ENCODE results near the gene CYTL1.

CYTL1 gene

DNA sequence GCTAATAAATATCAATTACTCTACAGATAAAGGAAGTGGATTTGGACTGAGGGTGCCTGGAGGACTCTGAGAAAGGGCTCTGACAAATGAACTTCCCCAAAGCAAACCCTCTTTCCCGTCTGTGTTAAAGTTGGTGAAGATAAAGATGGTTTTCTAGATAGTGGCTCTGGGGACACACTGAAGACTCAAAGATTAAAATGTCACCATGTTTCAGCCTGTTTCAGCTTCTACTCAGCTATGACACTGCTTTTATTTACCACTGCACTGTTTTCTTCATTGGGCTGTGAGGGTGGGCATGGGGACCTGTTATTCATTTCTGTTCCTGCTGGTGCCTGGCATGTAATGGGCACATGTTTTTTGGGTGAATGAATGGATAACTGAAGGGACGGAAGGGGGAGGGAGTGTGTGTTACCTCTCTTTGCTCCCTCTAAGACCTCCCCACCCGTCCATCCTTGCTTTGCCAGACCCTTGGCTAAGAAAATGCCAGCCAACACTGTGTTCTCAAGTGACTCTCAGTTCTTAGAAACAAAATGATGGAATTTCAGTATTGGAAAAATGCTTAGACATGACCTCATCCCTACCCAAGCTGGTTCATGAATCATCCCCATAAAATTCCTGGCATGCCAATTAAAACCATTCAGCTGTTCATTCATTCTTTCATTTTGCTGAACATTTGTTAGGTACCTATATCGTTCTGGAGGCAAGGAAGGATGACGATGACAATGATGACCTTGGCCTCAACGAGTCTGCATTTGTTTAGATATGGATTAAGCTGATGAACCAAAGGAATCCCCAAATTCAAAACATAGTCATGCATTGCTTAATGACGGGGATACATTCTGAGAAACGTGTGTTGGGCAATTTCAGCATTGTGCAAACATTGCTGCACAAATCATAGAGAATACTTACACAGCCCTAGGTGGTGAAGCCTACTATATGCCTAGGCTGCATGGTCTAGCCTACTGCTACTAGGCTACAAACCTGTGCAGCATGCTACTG lies 18.6 kb upstream of the CYTL1 start:
- intact Hi-C loops (cut with DNase I), result no loop called here
- no peak for DNase-seq

DNA sequence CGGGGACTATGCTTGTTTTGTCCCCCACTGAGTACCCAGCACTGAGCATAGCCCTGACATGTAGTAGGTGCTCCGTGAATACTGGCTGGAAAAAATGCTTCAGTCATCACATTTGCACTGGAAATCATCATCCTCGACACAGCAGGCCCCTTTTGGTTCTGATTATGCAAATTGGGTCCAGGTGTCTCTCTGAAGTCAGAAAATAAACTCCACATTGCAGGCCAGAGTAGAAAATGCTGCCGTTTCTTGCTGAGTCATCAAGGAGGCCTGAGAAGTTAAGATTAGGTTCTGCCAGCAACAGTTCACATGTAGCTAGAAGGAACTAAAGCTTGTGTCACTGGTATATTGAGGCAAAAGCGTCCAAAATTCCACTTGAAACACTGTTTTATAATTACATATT lies 17.0 kb upstream of the CYTL1 start:
- no peak for DNase-seq
- intact Hi-C loops (cut with DNase I), result no loop called here

DNA sequence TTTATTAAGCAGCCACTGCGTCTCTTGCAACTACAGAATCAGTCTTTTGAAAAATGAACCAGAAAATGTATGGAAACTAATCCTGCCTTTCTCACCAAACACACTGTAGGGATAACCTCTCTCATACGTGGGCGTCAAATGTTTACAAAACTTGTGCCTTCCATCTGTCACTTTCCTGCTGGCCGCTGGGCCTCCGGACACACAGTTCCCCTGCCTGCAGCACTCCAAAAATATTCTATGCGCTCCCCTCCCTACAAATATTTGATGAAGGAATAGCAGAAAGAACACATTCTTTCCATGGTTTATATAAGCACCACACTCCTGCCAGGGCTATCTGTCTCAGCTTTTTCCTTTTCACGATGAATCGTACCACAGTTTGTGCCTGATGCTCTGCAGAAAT lies 14.9 kb upstream of the CYTL1 start:
- intact Hi-C loops (cut with DNase I), result no loop called here
- no peak for DNase-seq

DNA sequence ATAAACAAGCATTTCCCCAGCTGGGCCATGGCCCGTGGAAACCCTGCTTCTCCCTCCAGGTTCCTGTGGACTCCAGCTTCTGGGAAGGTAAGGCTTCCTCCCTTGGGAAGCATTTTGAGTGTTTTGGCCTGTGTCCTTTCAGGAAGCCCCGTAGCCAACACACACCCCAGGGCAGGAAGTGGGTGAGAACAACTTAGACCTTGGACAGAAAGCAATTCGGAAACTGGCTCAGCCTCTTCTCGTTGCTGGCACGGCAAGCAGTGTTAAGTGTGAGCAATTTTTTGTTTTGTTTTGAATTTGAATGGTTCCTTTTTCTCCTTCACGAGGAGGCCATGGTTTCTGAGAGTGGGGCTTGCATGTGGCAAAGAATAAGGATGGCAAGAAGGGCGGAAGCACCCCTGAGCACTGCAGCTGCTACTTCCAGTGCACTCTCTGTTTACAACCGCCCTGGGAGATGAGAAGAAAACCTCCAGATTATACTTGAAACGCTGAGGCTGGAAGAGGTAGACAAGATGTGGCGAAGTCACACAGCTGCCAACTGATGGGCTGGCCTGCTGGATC lies 14.1 kb upstream of the CYTL1 start:
- peak in 7 of 42 donors; percentile 9 to 51 (median 20) for DNase-seq
- intact Hi-C loops (cut with DNase I), result no loop called here

DNA sequence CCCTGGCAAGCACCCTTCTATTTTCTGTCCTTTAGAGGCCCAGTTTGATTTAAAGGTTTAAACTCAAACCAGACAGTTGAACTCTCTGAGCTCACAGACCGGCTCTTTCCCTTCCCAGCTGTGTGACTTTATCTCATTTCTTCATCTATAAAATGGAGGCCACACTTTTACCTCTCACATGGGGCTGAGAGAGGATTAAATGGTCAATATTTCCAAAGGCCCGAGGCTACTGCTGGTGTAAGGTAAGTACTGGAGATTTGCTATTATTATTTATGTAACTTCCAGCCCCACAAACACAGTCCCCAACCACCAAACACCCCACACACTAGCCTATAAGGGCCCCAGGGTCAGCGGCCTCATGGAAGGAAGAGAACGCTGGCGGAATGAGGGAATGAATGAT lies 13.6 kb upstream of the CYTL1 start:
- intact Hi-C loops (cut with DNase I), result no loop called here
- no peak for DNase-seq

DNA sequence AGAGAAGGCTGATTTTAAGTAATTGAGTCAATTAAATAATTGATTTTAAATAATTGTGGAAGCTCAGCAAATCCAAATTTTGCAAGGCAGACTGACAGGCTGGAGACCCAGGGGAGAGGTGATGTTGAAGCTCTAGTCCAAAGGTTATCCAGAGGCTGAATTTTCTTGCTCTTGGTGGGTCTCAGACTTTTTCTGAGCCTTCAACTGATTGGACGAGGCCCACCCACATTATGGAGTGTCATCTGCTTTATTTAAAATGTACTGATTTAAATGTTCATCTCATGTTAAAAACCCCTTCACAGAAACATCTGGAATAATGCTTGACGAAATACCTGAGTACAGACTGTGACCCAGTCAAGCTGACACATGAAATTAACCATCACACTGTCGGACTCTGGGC lies 11.7 kb upstream of the CYTL1 start:
- no peak for DNase-seq
- intact Hi-C loops (cut with DNase I), result no loop called here

DNA sequence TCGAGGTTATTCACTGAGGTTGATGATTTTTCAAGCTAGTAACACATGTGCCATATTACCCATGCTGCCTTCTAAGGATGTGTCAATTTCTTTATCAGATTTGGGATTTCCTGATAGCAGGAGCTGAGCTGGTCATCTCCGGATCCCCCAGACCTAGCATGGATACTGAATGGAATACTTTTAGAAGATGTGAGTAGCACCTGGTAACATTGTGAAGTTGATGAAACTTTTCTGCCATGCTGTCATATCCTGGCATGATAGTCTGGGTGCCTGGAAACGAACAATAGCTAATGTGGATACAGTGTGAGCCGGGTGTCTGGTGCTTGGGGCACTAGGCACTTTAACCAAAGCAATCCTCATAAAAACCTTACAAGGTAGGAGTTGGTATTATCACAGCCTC lies 11.0 kb upstream of the CYTL1 start:
- DNase-seq, result no peak
- intact Hi-C loops (cut with DNase I), result no loop called here

DNA sequence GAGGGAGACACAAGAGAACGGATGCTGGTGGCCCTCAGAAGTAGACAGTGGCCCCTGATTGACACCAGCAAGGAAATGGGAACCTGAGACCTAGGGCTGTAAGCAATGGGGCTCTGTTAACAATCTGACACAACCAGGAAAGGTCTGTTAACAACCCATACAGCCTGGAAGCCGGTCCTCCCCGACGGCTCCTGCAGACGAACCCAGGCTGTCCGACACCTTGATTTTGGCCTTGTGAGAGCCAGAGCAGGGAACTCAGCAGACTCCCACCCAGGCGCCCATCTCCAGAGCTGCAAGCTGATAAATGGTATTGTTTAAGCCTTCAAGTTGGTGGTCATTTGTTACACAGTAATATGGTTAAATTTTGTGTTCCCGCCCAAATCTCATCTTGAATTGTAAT lies 10.2 kb upstream of the CYTL1 start:
- DNase-seq, result no peak
- intact Hi-C loops (cut with DNase I), result no loop called here

DNA sequence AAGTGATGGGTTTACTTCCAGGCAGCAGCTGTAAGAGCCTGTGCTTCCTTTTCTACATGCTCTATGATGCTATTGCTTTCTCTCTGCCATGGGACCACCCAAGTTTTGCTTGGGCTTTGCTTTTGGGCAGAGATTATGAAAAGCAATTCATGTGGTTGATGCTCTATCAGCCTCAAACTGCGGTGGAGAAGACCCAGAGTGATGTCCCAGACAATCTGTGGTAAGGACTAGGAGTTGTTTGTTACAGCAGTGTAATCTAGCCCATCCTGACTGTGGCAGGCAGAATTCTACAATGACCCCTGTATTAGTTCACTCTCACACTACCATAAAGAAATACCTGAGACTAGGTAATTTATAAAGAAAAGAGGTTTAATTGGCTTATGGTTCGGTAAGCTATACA lies 9.2 kb upstream of the CYTL1 start:
- DNase-seq, result no peak
- intact Hi-C loops (cut with DNase I), result no loop called here

DNA sequence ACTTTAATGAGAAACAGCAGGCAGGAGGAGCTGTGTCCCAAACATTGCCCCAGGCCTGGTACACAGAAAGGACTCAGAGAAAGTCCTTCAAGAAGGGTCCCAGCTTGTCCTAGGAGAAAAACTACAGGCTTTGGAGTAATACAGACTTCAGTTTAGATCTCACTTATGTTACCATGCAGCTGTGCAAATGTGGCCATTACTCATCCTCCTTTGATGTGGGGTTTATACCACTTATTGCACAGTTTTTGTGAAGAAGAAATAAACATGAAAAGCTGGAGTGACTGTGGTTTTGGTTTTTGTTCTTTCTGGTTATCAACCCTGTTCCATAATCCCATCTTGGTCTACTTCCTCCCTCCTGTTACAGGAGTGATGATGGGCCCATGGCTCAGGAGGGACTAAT lies 8.1 kb upstream of the CYTL1 start:
- intact Hi-C loops (cut with DNase I), result no loop called here
- no peak for DNase-seq

DNA sequence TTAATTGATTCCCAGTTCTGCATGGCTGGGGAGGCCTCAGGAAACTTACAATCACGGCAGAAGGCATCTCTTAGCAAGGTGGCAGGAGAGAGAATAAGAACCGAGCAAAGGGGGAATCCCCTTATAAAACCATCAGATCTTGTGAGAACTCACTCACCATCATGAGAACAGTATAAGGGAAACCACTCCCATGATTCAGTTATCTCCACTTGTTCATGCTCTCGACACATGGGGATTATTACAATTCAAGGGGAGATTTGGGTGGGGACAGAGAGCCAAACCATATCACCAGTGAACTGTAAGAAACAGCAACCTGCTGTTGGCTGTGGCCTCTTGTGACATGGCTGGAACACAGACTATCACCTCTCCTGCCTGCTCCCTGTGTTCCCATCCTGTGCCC lies 7.1 kb upstream of the CYTL1 start:
- intact Hi-C loops (cut with DNase I), result no loop called here
- no peak for DNase-seq

DNA sequence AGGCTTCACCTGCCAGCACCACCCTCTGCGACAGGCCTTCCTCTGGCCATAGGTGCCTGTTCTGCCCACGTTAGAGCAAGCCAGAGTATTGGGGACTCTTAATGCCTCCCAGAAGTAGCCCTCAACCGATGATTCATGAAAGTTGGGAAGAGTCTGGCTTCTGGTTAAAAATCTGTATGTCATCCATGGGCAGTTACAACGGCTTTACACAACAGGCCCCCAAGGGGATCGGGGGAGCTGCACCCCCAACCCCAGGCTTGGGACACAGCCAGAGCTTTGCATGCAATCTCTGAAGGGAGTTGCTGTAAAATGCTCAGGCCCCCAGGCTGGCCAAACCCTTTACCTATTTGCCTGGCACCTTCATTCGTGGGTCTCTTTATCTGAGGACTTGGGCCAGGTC lies 5.4 kb upstream of the CYTL1 start:
- DNase-seq, result no peak
- intact Hi-C loops (cut with DNase I), result no loop called here

DNA sequence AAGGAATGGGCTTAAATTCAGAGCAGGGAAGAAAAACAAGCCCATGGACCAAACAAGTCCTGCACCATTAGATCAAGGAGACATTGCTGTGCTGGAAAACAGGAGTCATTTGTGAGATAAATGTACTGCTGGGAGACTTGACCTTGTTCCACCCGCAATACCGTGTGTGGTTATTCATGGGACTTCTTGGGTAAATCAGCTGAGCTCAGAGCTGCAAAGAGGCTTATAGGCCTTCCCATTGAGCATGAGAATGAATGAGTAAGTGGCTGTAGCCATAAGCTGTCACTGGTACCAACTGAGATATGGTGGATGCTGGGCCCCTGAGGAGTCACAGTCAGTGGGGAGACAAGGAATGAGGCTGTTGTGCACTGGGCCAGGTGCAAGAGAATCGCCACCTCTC lies 2.3 kb upstream of the CYTL1 start:
- intact Hi-C loops (cut with DNase I), result no loop called here
- peak in 1 of 42 donors; percentile 22 for DNase-seq

DNA sequence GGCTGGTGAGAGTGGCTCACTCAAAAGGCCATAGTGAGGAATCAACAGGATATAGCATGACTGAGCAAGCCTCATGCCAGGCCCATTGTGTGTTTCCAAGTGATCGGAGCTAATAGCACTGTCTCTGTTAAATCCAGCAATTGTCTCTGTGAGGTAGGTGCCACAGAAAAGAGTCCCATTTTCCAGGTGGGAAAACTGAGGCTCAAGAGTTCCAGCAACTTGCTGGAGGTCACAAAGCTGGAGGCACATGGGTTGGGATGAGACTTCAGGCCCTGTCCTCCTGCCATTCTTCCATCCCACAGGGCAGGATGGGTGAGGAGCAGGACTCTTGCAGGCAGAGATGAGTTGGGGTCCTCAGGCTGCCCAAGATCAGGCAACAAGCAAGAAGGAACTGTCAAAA lies 1.1 kb upstream of the CYTL1 start:
- DNase-seq, result no peak
- intact Hi-C loops (cut with DNase I), result no loop called here

DNA sequence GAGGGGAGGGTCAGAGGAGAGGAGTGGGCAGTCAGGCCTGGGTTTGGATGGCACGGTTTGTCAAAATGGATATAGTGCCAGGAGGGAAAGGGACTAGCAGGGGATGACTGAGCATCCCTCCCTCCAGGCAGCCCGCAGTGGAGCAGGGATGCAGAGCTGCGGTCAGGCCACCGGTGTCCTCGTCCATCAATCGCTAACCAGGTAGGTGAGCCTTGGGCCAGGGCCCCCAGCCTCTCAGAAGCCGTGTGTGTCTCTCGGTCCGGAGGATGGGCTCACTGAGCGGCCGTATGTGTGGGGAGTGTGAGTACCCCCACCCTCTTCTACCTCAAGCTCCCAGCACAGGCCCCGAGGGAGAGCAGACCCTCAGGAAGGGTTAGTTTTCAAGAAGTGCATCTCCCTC lies 538 bp upstream of the CYTL1 start:
- DNase-seq, result peak in 1 of 42 donors; percentile 15

DNA sequence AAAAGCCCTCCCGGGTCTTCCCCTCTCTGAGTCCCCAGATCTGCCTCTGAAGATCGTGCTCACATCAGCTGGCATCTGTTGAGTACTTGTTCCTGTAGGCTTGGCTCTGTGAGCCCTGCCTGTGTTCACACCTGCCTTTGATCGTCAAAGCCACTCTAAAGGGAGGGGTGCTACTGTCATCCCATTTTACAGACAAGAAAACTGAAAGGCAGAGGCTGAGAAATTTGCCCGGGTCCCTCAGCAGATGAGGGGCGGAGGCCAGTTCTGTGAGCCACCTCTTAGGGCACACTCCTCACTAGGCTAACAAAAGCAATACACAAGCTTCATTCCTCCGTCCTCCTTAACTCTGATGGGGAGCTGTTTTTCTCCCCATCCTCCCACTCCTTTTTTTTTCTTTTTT lies 655 bp downstream of the CYTL1 start:
- peak in 1 of 42 donors; percentile 34 for DNase-seq
- intact Hi-C loops (cut with DNase I), result no loop called here

More for the DNA sequence above, 538 bp upstream of the CYTL1 start:
- intact Hi-C loops (cut with DNase I), result no loop called here

DNA sequence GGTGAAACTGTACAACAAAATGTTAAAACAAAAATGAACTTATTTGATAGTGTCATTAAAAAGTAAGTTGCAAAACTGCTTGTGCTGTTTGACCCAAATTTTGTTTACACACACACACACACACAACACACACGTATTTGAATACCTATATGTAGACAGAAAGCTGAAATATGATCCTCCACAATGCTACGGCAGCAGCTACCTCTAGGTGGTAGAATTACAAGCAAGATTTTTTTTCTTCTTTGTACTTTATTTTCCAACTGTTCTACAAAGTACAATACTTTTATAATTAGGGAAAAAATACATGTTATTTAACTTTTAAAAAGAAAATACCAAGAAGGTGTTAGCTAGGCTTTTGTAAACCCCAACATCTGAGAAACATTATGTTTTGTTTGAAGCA lies 1.2 kb downstream of the CYTL1 start:
- no peak for DNase-seq

DNA sequence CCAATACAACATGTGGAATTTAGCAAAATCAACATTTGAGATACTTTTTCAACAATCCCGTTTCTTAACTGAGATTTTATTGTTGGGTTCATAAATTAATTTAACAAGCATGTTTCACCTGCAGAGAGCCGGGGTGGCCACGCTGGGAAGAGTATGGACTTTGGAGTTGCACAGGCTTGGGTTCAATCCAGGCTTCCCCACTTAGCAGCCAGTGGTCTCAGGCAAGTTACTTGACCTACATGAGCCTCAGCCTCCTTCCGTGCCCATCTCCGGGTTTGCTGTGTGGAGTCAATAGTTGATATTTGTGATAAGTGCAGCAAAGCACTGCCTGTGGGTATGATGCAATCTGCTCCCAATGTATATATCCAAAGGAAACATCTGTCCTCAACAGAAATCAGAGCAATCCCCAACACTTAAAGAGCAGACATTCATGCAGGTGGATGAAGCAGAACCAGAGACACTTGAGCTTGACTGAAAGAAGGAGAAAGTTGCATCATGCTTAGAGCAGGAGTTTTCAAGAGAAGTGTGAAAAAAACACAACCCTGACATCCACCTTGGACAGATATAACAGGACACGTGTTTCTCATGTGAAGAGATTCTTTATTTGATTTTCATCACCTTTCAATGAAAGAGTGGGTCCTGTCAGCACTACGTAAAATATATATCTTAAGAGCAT lies 5.1 kb downstream of the CYTL1 start:
- intact Hi-C loops (cut with DNase I), result no loop called here
- peak in 1 of 42 donors; percentile 28 for DNase-seq

More for the DNA sequence above, 1.2 kb downstream of the CYTL1 start:
- intact Hi-C loops (cut with DNase I), result no loop called here

DNA sequence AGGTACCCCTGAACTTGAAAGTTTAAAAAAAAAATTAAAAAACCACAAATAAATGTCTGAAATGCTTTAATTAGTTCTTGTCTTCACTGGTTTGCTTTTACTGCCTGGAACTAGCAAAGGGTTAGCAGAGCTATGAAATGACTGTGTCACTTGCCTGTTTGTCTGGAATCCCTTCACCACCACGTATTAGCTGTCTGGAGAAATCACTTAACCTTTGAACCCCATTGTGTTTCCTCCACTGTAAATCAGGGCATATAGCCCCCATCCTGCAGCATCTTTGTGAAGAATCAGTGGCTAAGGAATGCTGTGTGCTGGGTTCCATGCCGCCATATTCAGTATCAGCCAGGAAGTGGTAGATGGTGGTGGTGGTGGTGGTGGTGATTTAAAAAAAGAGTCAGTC lies 6.3 kb downstream of the CYTL1 start:
- intact Hi-C loops (cut with DNase I), result no loop called here
- DNase-seq, result peak in 1 of 42 donors; percentile 20

DNA sequence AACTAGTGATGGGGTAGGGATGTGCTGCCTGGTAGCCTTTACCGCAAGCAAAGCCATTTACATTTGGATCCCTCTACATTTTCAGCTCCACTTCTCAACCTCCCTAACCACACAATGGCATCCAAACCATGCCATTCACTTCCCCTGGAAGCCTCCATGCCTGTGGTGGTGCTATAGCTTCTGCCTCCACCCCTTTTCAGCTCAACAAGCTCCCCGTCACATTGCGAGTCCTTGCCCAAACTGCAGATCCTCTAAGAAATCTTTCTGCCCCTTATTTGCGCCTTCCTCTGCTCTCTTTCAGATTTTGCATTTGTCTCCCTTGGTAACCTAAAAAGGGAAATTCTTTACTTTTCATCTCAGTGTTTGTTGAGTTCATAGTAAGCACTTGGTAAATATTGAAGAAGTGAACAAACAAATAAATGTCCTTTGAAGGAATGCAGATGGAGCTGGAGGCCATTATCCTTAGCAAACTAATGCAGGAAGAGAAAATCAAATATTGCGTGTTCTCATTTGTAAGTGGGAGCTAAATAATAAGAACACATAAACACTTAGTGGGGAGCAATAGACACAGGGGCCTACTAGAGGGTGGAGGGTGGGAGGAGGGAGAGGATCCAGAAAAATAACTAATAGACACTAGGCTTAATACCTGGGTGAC lies 6.9 kb downstream of the CYTL1 start:
- intact Hi-C loops (cut with DNase I), result no loop called here
- DNase-seq, result peak in 1 of 42 donors; percentile 9

Data from head of caudate nucleus (tissue), 42 donors.